HEK293 (cell line): Measurements from ENCODE around the gene PLEKHA3.

Experiments
- HOXC10 ChIP-seq: sonication (generic); formaldehyde crosslinking; IDR thresholded peaks from 2 replicates; pipeline ENCODE4 v1.8.1; 2023; ENCODE audit warnings: mild to moderate bottlenecking, missing genetic modification reagents
- KLF16 ChIP-seq: fragments of 450-650 bp; formaldehyde crosslinking; IDR thresholded peaks from 2 replicates; pipeline ENCODE4 v1.5.1; 2017; ENCODE audit warnings: missing biosample characterization, missing genetic modification characterization
- KLF9 ChIP-seq: fragments of 450-650 bp; formaldehyde crosslinking; IDR thresholded peaks from 2 replicates; pipeline ENCODE4 v1.5.1; 2016; ENCODE audit warnings: missing biosample characterization, missing genetic modification characterization, low read depth
- MZF1 ChIP-seq: fragments of 450-650 bp; formaldehyde crosslinking; IDR thresholded peaks from 2 replicates; pipeline ENCODE4 v1.5.1; 2017; ENCODE audit warnings: missing biosample characterization, missing genetic modification characterization, borderline replicate concordance
- SCRT2 ChIP-seq: fragments of 450-650 bp; formaldehyde crosslinking; IDR thresholded peaks from 2 replicates; pipeline ENCODE4 v1.5.1; 2016; ENCODE audit warnings: missing biosample characterization, missing genetic modification characterization
- SETDB1 ChIP-seq: IDR thresholded peaks from one replicate; pipeline ENCODE4 v1.6.1; 2017; ENCODE audit warnings: mild to moderate bottlenecking, low read length, moderate library complexity, mixed read lengths; ENCODE audit not compliant: insufficient read length
- SP2 ChIP-seq: fragments of 450-650 bp; formaldehyde crosslinking; IDR thresholded peaks from 2 replicates; pipeline ENCODE4 v1.5.1; 2016; ENCODE audit warnings: missing biosample characterization, missing genetic modification characterization
- SP3 ChIP-seq: fragments of 450-650 bp; formaldehyde crosslinking; IDR thresholded peaks from 2 replicates; pipeline ENCODE4 v1.5.1; 2016; ENCODE audit warnings: missing biosample characterization, missing genetic modification characterization
- YY1 ChIP-seq: fragments of 450-650 bp; formaldehyde crosslinking; IDR thresholded peaks from 2 replicates; pipeline ENCODE4 v1.5.1; 2018; ENCODE audit warnings: missing biosample characterization, missing genetic modification characterization
- ZBTB17 ChIP-seq: fragments of 450-650 bp; formaldehyde crosslinking; IDR thresholded peaks from 2 replicates; pipeline ENCODE4 v1.5.1; 2016; ENCODE audit warnings: missing biosample characterization, missing genetic modification characterization
- ZBTB20 ChIP-seq: fragments of 450-650 bp; formaldehyde crosslinking; IDR thresholded peaks from 2 replicates; pipeline ENCODE4 v1.5.1; 2016; ENCODE audit warnings: missing biosample characterization, missing genetic modification characterization
- ZNF10 ChIP-seq: fragments of 450-650 bp; formaldehyde crosslinking; IDR thresholded peaks from 2 replicates; pipeline ENCODE4 v1.5.1; 2017; ENCODE audit warnings: missing biosample characterization, missing genetic modification characterization
- ZNF146 ChIP-seq: fragments of 450-650 bp; formaldehyde crosslinking; IDR thresholded peaks from 2 replicates; pipeline ENCODE4 v1.5.1; 2016; ENCODE audit warnings: missing biosample characterization, missing genetic modification characterization
- ZNF169 ChIP-seq: fragments of 450-650 bp; formaldehyde crosslinking; IDR thresholded peaks from 2 replicates; pipeline ENCODE4 v1.5.1; 2016; ENCODE audit warnings: missing biosample characterization, missing genetic modification characterization
- ZNF292 ChIP-seq: fragments of 450-650 bp; formaldehyde crosslinking; IDR thresholded peaks from 2 replicates; pipeline ENCODE4 v1.5.1; 2016; ENCODE audit warnings: low read depth, missing biosample characterization, missing genetic modification characterization, borderline replicate concordance
- ZNF391 ChIP-seq: fragments of 450-650 bp; formaldehyde crosslinking; IDR thresholded peaks from 2 replicates; pipeline ENCODE4 v1.5.1; 2016; ENCODE audit warnings: low read depth, missing biosample characterization, missing genetic modification characterization, borderline replicate concordance
- ZNF600 ChIP-seq: fragments of 450-650 bp; formaldehyde crosslinking; IDR thresholded peaks from 2 replicates; pipeline ENCODE4 v1.5.1; 2016; ENCODE audit warnings: missing biosample characterization, missing genetic modification characterization
- ZNF623 ChIP-seq: fragments of 450-650 bp; formaldehyde crosslinking; IDR thresholded peaks from 2 replicates; pipeline ENCODE4 v1.5.1; 2016; ENCODE audit warnings: missing biosample characterization, missing genetic modification characterization
- ZNF707 ChIP-seq: fragments of 450-650 bp; formaldehyde crosslinking; IDR thresholded peaks from 2 replicates; pipeline ENCODE4 v1.5.1; 2016; ENCODE audit warnings: missing biosample characterization, missing genetic modification characterization
- ZNF76 ChIP-seq: fragments of 450-650 bp; formaldehyde crosslinking; IDR thresholded peaks from 2 replicates; pipeline ENCODE4; 2016; ENCODE audit warnings: low read depth, missing biosample characterization, missing genetic modification characterization, borderline replicate concordance
- ZSCAN16 ChIP-seq: fragments of 450-650 bp; formaldehyde crosslinking; IDR thresholded peaks from 2 replicates; pipeline ENCODE4 v1.5.1; 2016; ENCODE audit warnings: missing biosample characterization, missing genetic modification characterization
- TF ChIP-seq, protein P1 (sequence below): fragments of 450-650 bp; formaldehyde crosslinking; IDR thresholded peaks from 2 replicates; pipeline ENCODE4 v1.5.1; 2016; ENCODE audit warnings: missing biosample characterization, missing genetic modification characterization
- TF ChIP-seq, protein P2 (sequence below): fragments of 450-650 bp; formaldehyde crosslinking; IDR thresholded peaks from 2 replicates; pipeline ENCODE4 v1.5.1; 2016; ENCODE audit warnings: missing biosample characterization, missing genetic modification characterization
- TF ChIP-seq, protein P3 (sequence below): fragments of 450-650 bp; formaldehyde crosslinking; IDR thresholded peaks from 2 replicates; pipeline ENCODE4 v1.5.1; 2016; ENCODE audit warnings: missing biosample characterization, missing genetic modification characterization
- TF ChIP-seq, protein P4 (sequence below): fragments of 450-650 bp; formaldehyde crosslinking; IDR thresholded peaks from 2 replicates; pipeline ENCODE4 v1.5.1; 2016; ENCODE audit warnings: missing biosample characterization, missing genetic modification characterization, low read depth
- TF ChIP-seq, protein P5 (sequence below): fragments of 450-650 bp; formaldehyde crosslinking; conservative IDR thresholded peaks from 2 replicates; pipeline ENCODE4 v1.5.1; 2016; ENCODE audit warnings: low read depth, missing biosample characterization, missing genetic modification characterization
- TF ChIP-seq, protein P6 (sequence below): fragments of 450-650 bp; formaldehyde crosslinking; IDR thresholded peaks from 2 replicates; pipeline ENCODE4 v1.5.1; 2016; ENCODE audit warnings: missing biosample characterization, missing genetic modification characterization

The PLEKHA3 gene

DNA sequence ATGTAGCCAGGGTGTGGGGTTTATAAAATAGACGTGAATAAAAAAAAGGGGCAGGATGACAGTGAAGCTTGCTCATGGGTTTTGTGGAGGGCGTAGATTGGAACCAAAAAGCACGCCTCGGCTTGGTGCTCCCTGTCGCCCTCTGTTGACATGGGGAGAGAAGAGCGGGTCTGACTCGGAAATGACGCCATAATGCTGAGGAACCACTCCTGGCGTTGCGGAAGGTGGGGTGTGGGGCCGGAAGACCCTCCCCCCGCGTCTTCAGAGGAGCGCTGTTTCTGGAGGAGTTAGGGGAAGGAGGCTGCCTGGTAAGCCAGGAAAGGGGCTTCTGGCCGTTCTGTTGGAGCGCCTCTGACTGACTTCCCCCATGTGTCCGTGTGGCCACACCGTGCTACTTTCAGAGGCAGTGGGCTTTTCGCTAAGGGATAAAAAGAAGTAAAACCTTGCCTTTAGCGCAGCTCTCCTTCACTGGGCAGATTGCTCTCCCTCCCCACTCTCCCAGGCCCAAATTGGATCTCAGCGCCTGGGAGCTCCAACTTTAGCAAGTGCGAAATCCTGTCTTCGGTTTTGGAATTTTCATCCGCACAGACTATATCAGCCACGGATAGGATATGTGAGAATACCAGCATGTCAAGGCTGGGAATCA, 42.8 kb downstream of the PLEKHA3 start (continued):
- TF ChIP-seq ZBTB20 (tag by site-specific recombination), result no peak
- TF ChIP-seq SP2 (tag by site-specific recombination), result peak; percentile 76
- no peak for TF ChIP-seq ZNF623 (tag by site-specific recombination)
- no peak for TF ChIP-seq KLF9 (tag by site-specific recombination)
- 0 out of 2 replicates have a peak, but pooled peaks have one; percentile 30 for TF ChIP-seq ZNF76
- 0 out of 2 replicates have a peak, but pooled peaks have one; percentile 15 for TF ChIP-seq KLF16 (tag by site-specific recombination)
- TF ChIP-seq, protein P1, sequence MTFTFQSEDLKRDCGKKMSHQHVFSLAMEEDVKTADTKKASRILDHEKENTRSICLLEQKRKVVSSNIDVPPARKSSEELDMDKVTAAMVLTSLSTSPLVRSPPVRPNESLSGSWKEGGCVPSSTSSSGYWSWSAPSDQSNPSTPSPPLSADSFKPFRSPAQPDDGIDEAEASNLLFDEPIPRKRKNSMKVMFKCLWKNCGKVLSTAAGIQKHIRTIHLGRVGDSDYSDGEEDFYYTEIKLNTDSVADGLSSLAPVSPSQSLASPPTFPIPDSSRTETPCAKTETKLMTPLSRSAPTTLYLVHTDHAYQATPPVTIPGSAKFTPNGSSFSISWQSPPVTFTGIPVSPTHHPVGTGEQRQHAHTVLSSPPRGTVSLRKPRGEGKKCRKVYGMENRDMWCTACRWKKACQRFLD (tag by site-specific recombination), result no peak
- TF ChIP-seq SETDB1, result peak; percentile 69
- TF ChIP-seq, protein P2, sequence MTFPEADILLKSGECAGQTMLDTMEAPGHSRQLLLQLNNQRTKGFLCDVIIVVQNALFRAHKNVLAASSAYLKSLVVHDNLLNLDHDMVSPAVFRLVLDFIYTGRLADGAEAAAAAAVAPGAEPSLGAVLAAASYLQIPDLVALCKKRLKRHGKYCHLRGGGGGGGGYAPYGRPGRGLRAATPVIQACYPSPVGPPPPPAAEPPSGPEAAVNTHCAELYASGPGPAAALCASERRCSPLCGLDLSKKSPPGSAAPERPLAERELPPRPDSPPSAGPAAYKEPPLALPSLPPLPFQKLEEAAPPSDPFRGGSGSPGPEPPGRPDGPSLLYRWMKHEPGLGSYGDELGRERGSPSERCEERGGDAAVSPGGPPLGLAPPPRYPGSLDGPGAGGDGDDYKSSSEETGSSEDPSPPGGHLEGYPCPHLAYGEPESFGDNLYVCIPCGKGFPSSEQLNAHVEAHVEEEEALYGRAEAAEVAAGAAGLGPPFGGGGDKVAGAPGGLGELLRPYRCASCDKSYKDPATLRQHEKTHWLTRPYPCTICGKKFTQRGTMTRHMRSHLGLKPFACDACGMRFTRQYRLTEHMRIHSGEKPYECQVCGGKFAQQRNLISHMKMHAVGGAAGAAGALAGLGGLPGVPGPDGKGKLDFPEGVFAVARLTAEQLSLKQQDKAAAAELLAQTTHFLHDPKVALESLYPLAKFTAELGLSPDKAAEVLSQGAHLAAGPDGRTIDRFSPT (tag by site-specific recombination), result no peak
- peak; percentile 51; the same call in 1 of the 2 replicates for TF ChIP-seq ZNF391 (tag by site-specific recombination)
- TF ChIP-seq ZNF10 (tag by site-specific recombination), result no peak
- peak; percentile 54; the same call in 1 of the 2 replicates for TF ChIP-seq SP3 (tag by site-specific recombination)
- TF ChIP-seq ZNF707, result no peak
- TF ChIP-seq ZSCAN16 (tag by site-specific recombination), result no peak
- 0 out of 2 replicates have a peak, but pooled peaks have one; percentile 20 for TF ChIP-seq ZNF600 (tag by site-specific recombination)
- no peak for TF ChIP-seq ZNF292 (tag by site-specific recombination)
- TF ChIP-seq, protein P3, sequence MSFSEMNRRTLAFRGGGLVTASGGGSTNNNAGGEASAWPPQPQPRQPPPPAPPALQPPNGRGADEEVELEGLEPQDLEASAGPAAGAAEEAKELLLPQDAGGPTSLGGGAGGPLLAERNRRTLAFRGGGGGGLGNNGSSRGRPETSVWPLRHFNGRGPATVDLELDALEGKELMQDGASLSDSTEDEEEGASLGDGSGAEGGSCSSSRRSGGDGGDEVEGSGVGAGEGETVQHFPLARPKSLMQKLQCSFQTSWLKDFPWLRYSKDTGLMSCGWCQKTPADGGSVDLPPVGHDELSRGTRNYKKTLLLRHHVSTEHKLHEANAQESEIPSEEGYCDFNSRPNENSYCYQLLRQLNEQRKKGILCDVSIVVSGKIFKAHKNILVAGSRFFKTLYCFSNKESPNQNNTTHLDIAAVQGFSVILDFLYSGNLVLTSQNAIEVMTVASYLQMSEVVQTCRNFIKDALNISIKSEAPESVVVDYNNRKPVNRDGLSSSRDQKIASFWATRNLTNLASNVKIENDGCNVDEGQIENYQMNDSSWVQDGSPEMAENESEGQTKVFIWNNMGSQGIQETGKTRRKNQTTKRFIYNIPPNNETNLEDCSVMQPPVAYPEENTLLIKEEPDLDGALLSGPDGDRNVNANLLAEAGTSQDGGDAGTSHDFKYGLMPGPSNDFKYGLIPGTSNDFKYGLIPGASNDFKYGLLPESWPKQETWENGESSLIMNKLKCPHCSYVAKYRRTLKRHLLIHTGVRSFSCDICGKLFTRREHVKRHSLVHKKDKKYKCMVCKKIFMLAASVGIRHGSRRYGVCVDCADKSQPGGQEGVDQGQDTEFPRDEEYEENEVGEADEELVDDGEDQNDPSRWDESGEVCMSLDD (tag by site-specific recombination), result no peak
- no peak for TF ChIP-seq SCRT2 (tag by site-specific recombination)
- TF ChIP-seq, protein P4, sequence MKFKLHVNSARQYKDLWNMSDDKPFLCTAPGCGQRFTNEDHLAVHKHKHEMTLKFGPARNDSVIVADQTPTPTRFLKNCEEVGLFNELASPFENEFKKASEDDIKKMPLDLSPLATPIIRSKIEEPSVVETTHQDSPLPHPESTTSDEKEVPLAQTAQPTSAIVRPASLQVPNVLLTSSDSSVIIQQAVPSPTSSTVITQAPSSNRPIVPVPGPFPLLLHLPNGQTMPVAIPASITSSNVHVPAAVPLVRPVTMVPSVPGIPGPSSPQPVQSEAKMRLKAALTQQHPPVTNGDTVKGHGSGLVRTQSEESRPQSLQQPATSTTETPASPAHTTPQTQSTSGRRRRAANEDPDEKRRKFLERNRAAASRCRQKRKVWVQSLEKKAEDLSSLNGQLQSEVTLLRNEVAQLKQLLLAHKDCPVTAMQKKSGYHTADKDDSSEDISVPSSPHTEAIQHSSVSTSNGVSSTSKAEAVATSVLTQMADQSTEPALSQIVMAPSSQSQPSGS (tag by site-specific recombination), result peak; percentile 76
- peak; percentile 80 for TF ChIP-seq ZBTB17 (tag by site-specific recombination)
- no peak for TF ChIP-seq YY1
- TF ChIP-seq, protein P5, sequence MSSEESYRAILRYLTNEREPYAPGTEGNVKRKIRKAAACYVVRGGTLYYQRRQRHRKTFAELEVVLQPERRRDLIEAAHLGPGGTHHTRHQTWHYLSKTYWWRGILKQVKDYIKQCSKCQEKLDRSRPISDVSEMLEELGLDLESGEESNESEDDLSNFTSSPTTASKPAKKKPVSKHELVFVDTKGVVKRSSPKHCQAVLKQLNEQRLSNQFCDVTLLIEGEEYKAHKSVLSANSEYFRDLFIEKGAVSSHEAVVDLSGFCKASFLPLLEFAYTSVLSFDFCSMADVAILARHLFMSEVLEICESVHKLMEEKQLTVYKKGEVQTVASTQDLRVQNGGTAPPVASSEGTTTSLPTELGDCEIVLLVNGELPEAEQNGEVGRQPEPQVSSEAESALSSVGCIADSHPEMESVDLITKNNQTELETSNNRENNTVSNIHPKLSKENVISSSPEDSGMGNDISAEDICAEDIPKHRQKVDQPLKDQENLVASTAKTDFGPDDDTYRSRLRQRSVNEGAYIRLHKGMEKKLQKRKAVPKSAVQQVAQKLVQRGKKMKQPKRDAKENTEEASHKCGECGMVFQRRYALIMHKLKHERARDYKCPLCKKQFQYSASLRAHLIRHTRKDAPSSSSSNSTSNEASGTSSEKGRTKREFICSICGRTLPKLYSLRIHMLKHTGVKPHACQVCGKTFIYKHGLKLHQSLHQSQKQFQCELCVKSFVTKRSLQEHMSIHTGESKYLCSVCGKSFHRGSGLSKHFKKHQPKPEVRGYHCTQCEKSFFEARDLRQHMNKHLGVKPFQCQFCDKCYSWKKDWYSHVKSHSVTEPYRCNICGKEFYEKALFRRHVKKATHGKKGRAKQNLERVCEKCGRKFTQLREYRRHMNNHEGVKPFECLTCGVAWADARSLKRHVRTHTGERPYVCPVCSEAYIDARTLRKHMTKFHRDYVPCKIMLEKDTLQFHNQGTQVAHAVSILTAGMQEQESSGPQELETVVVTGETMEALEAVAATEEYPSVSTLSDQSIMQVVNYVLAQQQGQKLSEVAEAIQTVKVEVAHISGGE (tag by site-specific recombination), result peak; percentile 80
- TF ChIP-seq HOXC10 (CRISPR knock-in tag), result no peak
- no peak for TF ChIP-seq ZNF146
- TF ChIP-seq, protein P6, sequence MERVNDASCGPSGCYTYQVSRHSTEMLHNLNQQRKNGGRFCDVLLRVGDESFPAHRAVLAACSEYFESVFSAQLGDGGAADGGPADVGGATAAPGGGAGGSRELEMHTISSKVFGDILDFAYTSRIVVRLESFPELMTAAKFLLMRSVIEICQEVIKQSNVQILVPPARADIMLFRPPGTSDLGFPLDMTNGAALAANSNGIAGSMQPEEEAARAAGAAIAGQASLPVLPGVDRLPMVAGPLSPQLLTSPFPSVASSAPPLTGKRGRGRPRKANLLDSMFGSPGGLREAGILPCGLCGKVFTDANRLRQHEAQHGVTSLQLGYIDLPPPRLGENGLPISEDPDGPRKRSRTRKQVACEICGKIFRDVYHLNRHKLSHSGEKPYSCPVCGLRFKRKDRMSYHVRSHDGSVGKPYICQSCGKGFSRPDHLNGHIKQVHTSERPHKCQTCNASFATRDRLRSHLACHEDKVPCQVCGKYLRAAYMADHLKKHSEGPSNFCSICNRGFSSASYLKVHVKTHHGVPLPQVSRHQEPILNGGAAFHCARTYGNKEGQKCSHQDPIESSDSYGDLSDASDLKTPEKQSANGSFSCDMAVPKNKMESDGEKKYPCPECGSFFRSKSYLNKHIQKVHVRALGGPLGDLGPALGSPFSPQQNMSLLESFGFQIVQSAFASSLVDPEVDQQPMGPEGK (tag by site-specific recombination), result peak; percentile 90
- TF ChIP-seq ZNF169, result no peak
- TF ChIP-seq MZF1 (tag by site-specific recombination), result 0 out of 2 replicates have a peak, but pooled peaks have one; percentile 15
